ENCODE results near the gene OGFOD2.
"Not testable (repeated sequence)": the region's sequence is repeated elsewhere in the genome, so short reads cannot be mapped to it uniquely, and the experiment has no call there.

Gene OGFOD2

DNA sequence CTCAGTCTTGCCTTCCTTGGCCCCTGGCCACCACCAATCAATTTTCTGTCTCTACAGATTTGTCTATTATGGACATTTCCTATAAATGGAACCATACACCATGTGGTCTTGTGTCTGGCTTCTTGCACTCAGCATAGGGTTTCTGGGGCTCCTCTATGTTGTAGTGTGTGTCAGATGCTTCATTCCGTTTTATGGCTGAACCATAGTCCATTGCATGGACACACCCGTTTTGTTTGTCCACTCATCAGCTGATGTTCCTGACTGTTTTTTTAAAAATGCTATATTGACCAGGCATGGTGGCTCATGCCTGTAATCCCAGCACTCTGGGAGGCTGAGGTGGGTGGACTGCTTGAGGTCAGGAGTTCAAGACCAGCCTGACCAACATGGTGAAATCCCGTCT lies 26.4 kb downstream of the OGFOD2 start:
- Histone ChIP-seq H3K27me3 (ENCODE audit: control insufficient read depth in 1 of 2, insufficient read depth in 2 of 2, low read length in 2 of 2) (no peaks in the 10 kb centered on the region), H3K4me3 (ENCODE audit: low read depth in 1 of 2, low read length in 2 of 2) (no peak overlapping the region), H3K9ac (ENCODE audit: low read length) (no peak overlapping the region), H3K27ac (ENCODE audit: low read depth, low read length) (no peak overlapping the region), H3K4me1 (ENCODE audit: insufficient read depth, low read length) (no peaks in the 10 kb centered on the region), H3K9me3 (ENCODE audit: low read length) (no peaks in the 10 kb centered on the region), H3K36me3 (ENCODE audit: insufficient read depth, low read length) (peaks cover 26% of the 10 kb centered on the region)

DNA sequence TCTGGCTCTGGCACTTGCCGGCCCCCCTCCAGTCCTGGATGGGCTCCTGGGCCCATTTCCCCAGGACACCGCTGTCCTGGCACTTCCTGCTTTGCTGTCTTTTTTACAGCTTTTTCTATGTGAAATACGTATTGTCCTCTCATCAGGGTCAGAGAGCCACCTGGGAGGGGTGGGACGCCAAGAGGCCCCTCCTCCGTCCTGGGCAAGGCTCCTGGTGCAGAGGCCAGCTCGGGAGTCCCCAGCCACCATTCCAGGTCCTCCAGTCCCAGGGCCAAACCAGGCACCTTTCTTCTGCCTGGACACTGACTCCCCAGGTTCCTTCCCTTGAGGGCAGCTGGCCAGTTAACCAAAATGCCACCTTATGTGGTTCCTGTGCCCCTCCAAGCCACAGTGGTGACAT lies 28.2 kb downstream of the OGFOD2 start:
- Histone ChIP-seq H3K4me3 (ENCODE audit: low read depth in 1 of 2, low read length in 2 of 2) (no peak overlapping the region), H3K4me1 (ENCODE audit: insufficient read depth, low read length) (no peaks in the 10 kb centered on the region), H3K27me3 (ENCODE audit: control insufficient read depth in 1 of 2, insufficient read depth in 2 of 2, low read length in 2 of 2) (no peaks in the 10 kb centered on the region), H3K36me3 (ENCODE audit: insufficient read depth, low read length) (peaks cover 31% of the 10 kb centered on the region), H3K9ac (ENCODE audit: low read length) (no peak overlapping the region), H3K9me3 (ENCODE audit: low read length) (no peaks in the 10 kb centered on the region), H3K27ac (ENCODE audit: low read depth, low read length) (no peak overlapping the region)

DNA sequence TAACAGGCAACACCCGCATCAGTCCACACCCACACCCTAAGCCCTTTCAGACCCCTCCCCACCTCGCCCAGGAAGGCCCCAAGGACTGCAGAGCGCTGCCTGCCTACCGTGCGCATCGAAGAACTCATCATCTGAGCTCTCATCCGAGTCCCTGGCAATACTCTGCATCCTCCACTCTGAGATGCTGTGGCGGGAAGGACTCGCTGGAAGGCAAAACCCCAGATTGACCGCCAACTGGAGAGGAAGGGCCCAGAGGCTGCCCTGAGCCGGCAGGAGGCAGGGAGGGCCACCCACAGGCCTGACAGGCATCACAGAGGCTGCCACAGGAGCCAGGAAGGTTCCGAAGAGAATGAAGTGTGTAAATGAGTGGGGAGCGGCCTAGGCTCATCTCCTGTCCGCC lies 29.2 kb downstream of the OGFOD2 start:
- Histone ChIP-seq H3K27me3 (ENCODE audit: control insufficient read depth in 1 of 2, insufficient read depth in 2 of 2, low read length in 2 of 2) (no peaks in the 10 kb centered on the region), H3K27ac (ENCODE audit: low read depth, low read length) (no peak overlapping the region), H3K9me3 (ENCODE audit: low read length) (no peaks in the 10 kb centered on the region), H3K4me3 (ENCODE audit: low read depth in 1 of 2, low read length in 2 of 2) (no peak overlapping the region), H3K36me3 (ENCODE audit: insufficient read depth, low read length) (peaks cover 31% of the 10 kb centered on the region), H3K4me1 (ENCODE audit: insufficient read depth, low read length) (no peaks in the 10 kb centered on the region), H3K9ac (ENCODE audit: low read length) (no peak overlapping the region)

DNA sequence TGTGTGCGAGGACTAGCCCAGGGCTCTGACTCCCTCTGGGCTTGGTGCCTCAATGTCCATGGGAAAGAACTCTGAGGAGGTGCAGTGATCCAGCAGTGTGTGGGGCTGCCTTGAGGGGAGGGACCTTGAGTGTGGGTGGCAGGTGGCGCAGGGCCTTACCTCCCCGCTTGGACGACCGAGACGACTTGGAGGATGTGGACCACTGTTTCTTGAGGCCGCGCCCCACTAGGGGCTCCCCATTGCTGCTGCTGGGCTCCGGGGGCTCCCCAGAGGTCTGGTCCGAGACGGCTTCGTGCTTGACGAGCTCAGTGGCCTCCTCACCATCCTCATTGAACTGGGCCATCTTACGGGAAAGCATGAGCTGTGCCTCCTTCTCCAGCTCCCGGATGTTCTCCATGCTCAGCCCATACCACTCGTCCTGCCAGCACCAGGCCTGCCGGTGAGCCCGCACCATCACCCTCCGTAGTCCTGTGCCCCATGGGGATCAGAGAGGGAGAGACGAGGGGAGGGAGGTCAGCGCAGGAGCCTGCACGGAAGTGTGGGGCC lies 30.1 kb downstream of the OGFOD2 start:
- no peak overlapping the region for H3K27ac ChIP-seq (ENCODE audit: low read depth, low read length)
- peaks cover 32% of the 10 kb centered on the region for H3K36me3 ChIP-seq (ENCODE audit: insufficient read depth, low read length)
- H3K4me1 ChIP-seq (ENCODE audit: insufficient read depth, low read length), result no peaks in the 10 kb centered on the region
- no peaks in the 10 kb centered on the region for H3K27me3 ChIP-seq (ENCODE audit: control insufficient read depth in 1 of 2, insufficient read depth in 2 of 2, low read length in 2 of 2)
- no peaks in the 10 kb centered on the region for H3K9me3 ChIP-seq (ENCODE audit: low read length)
- no peak overlapping the region for H3K4me3 ChIP-seq (ENCODE audit: low read depth in 1 of 2, low read length in 2 of 2)
- no peak overlapping the region for H3K9ac ChIP-seq (ENCODE audit: low read length)

DNA sequence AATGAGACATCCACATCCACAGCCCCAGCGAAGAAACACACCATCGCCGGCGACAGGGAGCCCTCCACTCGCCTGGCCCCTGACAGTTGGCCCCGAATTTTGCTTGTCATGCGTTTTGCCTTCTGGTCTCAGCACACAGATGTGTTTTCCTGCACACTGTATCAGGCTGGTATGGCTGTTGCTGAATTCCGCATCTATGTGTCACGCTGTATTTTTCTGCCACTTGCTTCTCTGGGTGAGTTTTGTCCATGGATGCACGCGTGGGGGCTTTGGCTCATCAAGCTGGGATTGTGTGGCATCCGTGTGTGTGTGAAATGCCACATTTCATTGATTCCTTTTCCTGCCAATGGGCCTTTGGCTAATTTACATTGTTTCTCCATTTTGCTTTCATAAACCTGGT lies 31.9 kb downstream of the OGFOD2 start:
- Histone ChIP-seq H3K9me3 (ENCODE audit: low read length) (no peaks in the 10 kb centered on the region), H3K27me3 (ENCODE audit: control insufficient read depth in 1 of 2, insufficient read depth in 2 of 2, low read length in 2 of 2) (no peaks in the 10 kb centered on the region), H3K36me3 (ENCODE audit: insufficient read depth, low read length) (peaks cover 23% of the 10 kb centered on the region), H3K27ac (ENCODE audit: low read depth, low read length) (no peak overlapping the region), H3K9ac (ENCODE audit: low read length) (no peak overlapping the region), H3K4me1 (ENCODE audit: insufficient read depth, low read length) (no peaks in the 10 kb centered on the region), H3K4me3 (ENCODE audit: low read depth in 1 of 2, low read length in 2 of 2) (no peak overlapping the region)

DNA sequence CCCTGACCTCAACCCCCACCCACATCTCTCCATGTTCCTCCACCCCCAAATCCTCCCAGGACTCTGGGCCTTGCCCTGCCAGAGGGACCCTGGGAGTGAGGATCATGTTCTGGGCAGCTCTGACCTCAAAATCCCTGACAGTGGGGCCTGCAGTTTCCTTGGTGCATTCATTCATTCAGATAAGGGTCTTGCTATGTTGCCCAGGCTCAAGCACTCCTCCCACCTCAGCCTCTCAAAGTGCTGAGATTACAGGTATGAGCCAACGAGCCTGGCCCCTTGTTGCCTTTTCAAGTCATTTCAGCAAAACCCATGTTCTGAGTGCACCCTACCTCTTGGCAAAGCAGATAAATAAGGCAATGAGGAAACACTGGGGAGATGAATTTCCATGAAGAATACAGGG lies 35.1 kb downstream of the OGFOD2 start:
- Histone ChIP-seq H3K27me3 (ENCODE audit: control insufficient read depth in 1 of 2, insufficient read depth in 2 of 2, low read length in 2 of 2) (no peaks in the 10 kb centered on the region), H3K9ac (ENCODE audit: low read length) (no peak overlapping the region), H3K4me3 (ENCODE audit: low read depth in 1 of 2, low read length in 2 of 2) (no peak overlapping the region), H3K4me1 (ENCODE audit: insufficient read depth, low read length) (no peaks in the 10 kb centered on the region), H3K36me3 (ENCODE audit: insufficient read depth, low read length) (peaks cover 12% of the 10 kb centered on the region), H3K9me3 (ENCODE audit: low read length) (no peaks in the 10 kb centered on the region), H3K27ac (ENCODE audit: low read depth, low read length) (no peak overlapping the region)

DNA sequence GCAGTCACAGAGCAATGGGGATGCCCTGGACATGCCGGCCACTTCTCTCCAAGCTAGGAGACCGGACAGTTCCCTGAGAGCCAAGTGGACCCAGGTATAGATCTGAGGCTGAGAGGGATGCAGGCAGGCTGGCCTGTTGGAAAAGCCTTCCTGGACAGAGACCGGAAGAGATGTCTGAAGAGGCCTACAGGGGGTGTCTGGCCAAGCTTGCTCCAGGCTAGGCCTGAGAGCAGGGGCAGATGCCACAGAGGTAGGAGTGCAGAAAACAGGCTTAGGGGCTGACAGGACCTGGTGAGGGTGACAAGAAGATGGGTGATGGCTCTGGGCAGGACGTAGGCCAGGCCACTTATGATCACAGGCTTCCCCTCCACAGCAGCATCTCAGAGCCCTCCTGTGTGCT lies 35.6 kb downstream of the OGFOD2 start:
- no peak overlapping the region for H3K9ac ChIP-seq (ENCODE audit: low read length)
- H3K9me3 ChIP-seq (ENCODE audit: low read length), result no peaks in the 10 kb centered on the region
- no peak overlapping the region for H3K4me3 ChIP-seq (ENCODE audit: low read depth in 1 of 2, low read length in 2 of 2)
- no peak overlapping the region for H3K27ac ChIP-seq (ENCODE audit: low read depth, low read length)
- H3K4me1 ChIP-seq (ENCODE audit: insufficient read depth, low read length), result no peaks in the 10 kb centered on the region
- H3K27me3 ChIP-seq (ENCODE audit: control insufficient read depth in 1 of 2, insufficient read depth in 2 of 2, low read length in 2 of 2), result no peaks in the 10 kb centered on the region
- peaks cover 12% of the 10 kb centered on the region for H3K36me3 ChIP-seq (ENCODE audit: insufficient read depth, low read length)

DNA sequence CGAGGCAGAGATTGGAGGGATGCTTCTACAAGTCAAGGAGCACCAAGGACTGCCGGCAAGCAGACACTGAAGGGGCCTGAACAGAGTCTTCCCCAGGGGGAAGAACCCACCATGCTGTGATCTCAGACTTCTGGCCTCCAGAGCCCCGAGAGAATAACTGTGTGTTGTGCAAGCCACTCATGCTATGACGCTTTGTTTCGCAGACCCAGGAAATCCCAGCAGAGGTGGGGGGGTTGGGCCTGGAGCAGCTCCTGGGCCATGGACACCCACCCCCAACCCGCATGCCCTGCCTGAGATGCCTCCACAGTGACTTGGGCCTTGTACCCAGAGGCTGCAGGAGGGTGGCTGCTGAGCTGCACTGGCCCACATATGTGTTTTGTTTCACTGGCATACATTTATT lies 36.7 kb downstream of the OGFOD2 start:
- H3K36me3 ChIP-seq (ENCODE audit: insufficient read depth, low read length), result peaks cover 12% of the 10 kb centered on the region
- no peaks in the 10 kb centered on the region for H3K27me3 ChIP-seq (ENCODE audit: control insufficient read depth in 1 of 2, insufficient read depth in 2 of 2, low read length in 2 of 2)
- no peak overlapping the region for H3K9ac ChIP-seq (ENCODE audit: low read length)
- no peak overlapping the region for H3K27ac ChIP-seq (ENCODE audit: low read depth, low read length)
- H3K9me3 ChIP-seq (ENCODE audit: low read length), result no peaks in the 10 kb centered on the region
- no peaks in the 10 kb centered on the region for H3K4me1 ChIP-seq (ENCODE audit: insufficient read depth, low read length)
- H3K4me3 ChIP-seq (ENCODE audit: low read depth in 1 of 2, low read length in 2 of 2), result no peak overlapping the region

DNA sequence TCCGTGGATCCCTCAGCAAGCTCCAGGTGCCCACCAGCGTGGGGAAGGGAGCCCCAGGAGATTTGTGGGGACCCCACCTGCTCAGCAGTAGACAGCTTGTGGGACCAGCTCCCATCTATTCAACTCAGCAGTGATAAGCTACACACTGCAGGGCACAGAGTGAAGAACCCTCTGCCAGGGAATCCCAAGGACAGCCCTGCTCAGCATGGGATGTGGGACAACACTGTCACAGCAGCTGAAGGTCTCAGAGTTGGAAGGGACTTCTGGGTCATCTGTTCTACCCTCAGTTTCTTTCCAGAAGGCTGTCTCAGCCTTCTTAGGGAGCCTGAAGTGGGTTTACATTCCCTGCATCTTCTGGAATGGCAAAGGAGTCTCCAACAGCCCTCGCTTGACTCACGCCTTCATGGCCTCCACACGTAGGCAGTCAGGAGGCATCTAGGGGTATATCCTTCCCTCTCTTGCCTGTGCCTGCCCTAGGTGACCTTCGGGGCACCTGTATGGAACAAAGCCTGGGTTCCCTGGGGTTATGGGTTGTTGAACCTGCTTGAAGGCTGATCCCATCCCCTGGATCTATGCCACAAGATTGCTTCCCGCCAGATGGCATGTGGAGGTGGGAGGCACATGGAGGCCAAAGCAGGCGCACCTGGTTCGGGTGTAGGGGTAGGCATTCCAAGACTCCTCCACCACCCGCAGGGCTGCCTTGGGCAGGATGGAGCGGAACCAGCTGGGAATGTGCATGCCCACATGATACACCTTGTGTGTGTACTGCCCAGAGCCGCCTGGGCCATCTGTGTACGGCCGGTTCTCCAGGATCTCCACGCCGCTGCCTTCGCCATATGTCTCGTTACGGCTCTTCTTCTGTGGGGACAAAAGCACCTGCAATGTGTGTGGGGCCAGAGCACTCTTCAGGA lies 38.4 kb downstream of the OGFOD2 start:
- no peak overlapping the region for H3K4me3 ChIP-seq (ENCODE audit: low read depth in 1 of 2, low read length in 2 of 2)
- H3K36me3 ChIP-seq (ENCODE audit: insufficient read depth, low read length), result peaks cover 5% of the 10 kb centered on the region
- no peak overlapping the region for H3K27ac ChIP-seq (ENCODE audit: low read depth, low read length)
- no peaks in the 10 kb centered on the region for H3K27me3 ChIP-seq (ENCODE audit: control insufficient read depth in 1 of 2, insufficient read depth in 2 of 2, low read length in 2 of 2)
- no peak overlapping the region for H3K9ac ChIP-seq (ENCODE audit: low read length)
- no peaks in the 10 kb centered on the region for H3K4me1 ChIP-seq (ENCODE audit: insufficient read depth, low read length)
- H3K9me3 ChIP-seq (ENCODE audit: low read length), result no peaks in the 10 kb centered on the region

DNA sequence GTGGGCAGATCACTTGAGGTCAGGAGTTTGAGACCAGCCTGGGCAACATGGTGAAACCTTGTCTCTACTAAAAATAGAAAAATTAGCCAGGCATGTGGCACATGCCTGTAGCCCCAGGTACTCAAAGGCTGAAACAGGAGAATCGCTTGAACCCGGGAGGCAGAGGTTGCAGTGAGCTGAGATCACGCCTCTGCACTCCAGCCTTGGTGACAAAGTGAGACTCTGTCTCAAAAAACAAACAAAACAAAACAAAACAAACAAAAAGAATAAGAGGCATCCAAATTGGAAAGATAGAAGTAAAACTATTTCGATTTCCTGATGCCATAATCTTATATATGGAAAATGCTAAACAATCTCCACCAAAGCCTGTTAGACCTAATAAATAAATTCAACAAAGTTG lies 39.4 kb downstream of the OGFOD2 start:
- H3K9me3 ChIP-seq (ENCODE audit: low read length); H3K4me1 ChIP-seq (ENCODE audit: insufficient read depth, low read length); H3K4me3 ChIP-seq (ENCODE audit: low read depth in 1 of 2, low read length in 2 of 2); H3K27ac ChIP-seq (ENCODE audit: low read depth, low read length); H3K9ac ChIP-seq (ENCODE audit: low read length); H3K27me3 ChIP-seq (ENCODE audit: control insufficient read depth in 1 of 2, insufficient read depth in 2 of 2, low read length in 2 of 2); H3K36me3 ChIP-seq (ENCODE audit: insufficient read depth, low read length): not testable (repeated sequence)

DNA sequence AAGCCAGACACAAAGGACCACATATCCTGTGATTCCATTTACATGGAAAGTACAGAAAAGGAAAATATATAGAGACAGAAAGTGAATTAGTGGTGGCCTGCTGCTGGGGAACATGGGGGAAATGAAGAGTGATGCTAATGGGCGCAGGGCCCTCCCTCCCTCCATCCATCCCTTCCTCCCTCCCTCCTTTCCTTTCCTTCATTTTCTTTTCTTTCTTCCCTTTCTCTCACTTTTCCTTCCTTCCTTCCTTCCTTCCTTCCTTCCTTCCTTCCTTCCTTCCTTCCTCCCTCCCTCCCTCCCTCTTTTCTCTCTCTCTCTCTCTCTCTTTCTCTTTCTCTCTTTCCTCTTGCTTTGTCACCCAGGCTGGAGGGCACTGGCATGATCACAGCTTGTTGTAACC lies 42.7 kb downstream of the OGFOD2 start:
- H3K27ac ChIP-seq (ENCODE audit: low read depth, low read length), result no peak overlapping the region
- no peaks in the 10 kb centered on the region for H3K9me3 ChIP-seq (ENCODE audit: low read length)
- H3K4me1 ChIP-seq (ENCODE audit: insufficient read depth, low read length), result no peaks in the 10 kb centered on the region
- no peak overlapping the region for H3K9ac ChIP-seq (ENCODE audit: low read length)
- H3K27me3 ChIP-seq (ENCODE audit: control insufficient read depth in 1 of 2, insufficient read depth in 2 of 2, low read length in 2 of 2), result no peaks in the 10 kb centered on the region
- H3K4me3 ChIP-seq (ENCODE audit: low read depth in 1 of 2, low read length in 2 of 2), result no peak overlapping the region
- H3K36me3 ChIP-seq (ENCODE audit: insufficient read depth, low read length), result no peaks in the 10 kb centered on the region

DNA sequence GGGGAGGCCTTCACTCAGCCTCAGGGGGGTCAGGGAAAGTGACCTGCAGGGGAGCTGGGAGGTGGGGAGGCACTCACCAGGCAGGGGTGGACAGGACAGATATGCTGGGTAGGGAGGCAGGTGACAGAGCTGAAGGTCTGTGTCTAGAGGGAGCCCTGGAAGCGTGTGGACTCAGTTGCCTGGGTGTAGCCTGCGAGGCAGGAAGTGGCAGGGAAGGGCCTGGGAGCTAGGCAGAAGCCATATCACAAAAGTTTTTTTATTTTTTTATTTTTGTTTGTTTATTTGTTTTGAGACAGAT lies 44.7 kb downstream of the OGFOD2 start:
- H3K27me3 ChIP-seq (ENCODE audit: control insufficient read depth in 1 of 2, insufficient read depth in 2 of 2, low read length in 2 of 2), result no peaks in the 10 kb centered on the region
- H3K27ac ChIP-seq (ENCODE audit: low read depth, low read length), result no peak overlapping the region
- H3K36me3 ChIP-seq (ENCODE audit: insufficient read depth, low read length), result no peaks in the 10 kb centered on the region
- H3K9ac ChIP-seq (ENCODE audit: low read length), result no peak overlapping the region
- H3K4me3 ChIP-seq (ENCODE audit: low read depth in 1 of 2, low read length in 2 of 2), result no peak overlapping the region
- H3K9me3 ChIP-seq (ENCODE audit: low read length), result no peaks in the 10 kb centered on the region
- H3K4me1 ChIP-seq (ENCODE audit: insufficient read depth, low read length), result no peaks in the 10 kb centered on the region
